Dendritic cell treated with granulocyte-macrophage colony-stimulating factor and Interleukin-4, amounts not matched to agents 40 ng/mL and 50 ng/mL, for 4 days (primary cell): Measurements from ENCODE around the gene HDAC8.
"Not testable (repeated sequence)": the region's sequence is repeated elsewhere in the genome, so short reads cannot be mapped to it uniquely, and the experiment has no call there.

Source experiments
- H3K27ac Mint-ChIP-seq: one replicate; pipeline ENCODE4 v1.8.0; 2022; ENCODE audit warnings: mild to moderate bottlenecking, mixed read lengths
- H3K27me3 Mint-ChIP-seq: one replicate; pipeline ENCODE4 v1.8.0; 2022; ENCODE audit warnings: mild to moderate bottlenecking, mixed read lengths
- H3K36me3 Mint-ChIP-seq: one replicate; pipeline ENCODE4 v1.8.0; 2022; ENCODE audit warnings: low read depth, mixed read lengths
- H3K4me1 Mint-ChIP-seq: one replicate; pipeline ENCODE4 v1.8.0; 2022; ENCODE audit warnings: low read depth, mixed read lengths
- H3K4me3 Mint-ChIP-seq: one replicate; pipeline ENCODE4 v1.8.0; 2022; ENCODE audit warnings: mild to moderate bottlenecking, moderate library complexity, mixed read lengths
- H3K9me3 Mint-ChIP-seq: one replicate; pipeline ENCODE4 v1.8.0; 2022; ENCODE audit warnings: mixed read lengths
- intact Hi-C: fragments of 100-400 bp; cut with micrococcal nuclease; formaldehyde crosslinking; loops from one replicate; pipeline ENCODE4 v1.15.0; 2022

The HDAC8 gene

GRCh38 chrX:72566448-72566847 lies 6.2 kb downstream of the HDAC8 start:
- intact Hi-C loops: no loop called here

GRCh38 chrX:72559655-72560054 lies 13.0 kb downstream of the HDAC8 start:
- H3K36me3 Mint-ChIP-seq: peaks cover 42% of the 10 kb centered on the region
- H3K9me3 Mint-ChIP-seq, H3K4me3 Mint-ChIP-seq, H3K27ac Mint-ChIP-seq, H3K4me1 Mint-ChIP-seq, intact Hi-C loops, H3K27me3 Mint-ChIP-seq: not testable (repeated sequence)

More at GRCh38 chrX:72566448-72566847, 6.2 kb downstream of the HDAC8 start:
- Mint-ChIP-seq H3K27me3 (no peaks in the 10 kb centered on the region), H3K36me3 (peaks cover 50% of the 10 kb centered on the region), H3K4me1 (no peaks in the 10 kb centered on the region), H3K9me3 (no peaks in the 10 kb centered on the region), H3K4me3 (no peak overlapping the region), H3K27ac (no peak overlapping the region)

GRCh38 chrX:72554448-72555140 lies 18.0 kb downstream of the HDAC8 start:
- H3K9me3 Mint-ChIP-seq: no peaks in the 10 kb centered on the region
- no peak overlapping the region for H3K27ac Mint-ChIP-seq
- H3K4me1 Mint-ChIP-seq: peaks cover 9% of the 10 kb centered on the region
- intact Hi-C loops: no loop called here
- H3K27me3 Mint-ChIP-seq: no peaks in the 10 kb centered on the region
- peaks cover 30% of the 10 kb centered on the region for H3K36me3 Mint-ChIP-seq
- no peak overlapping the region for H3K4me3 Mint-ChIP-seq

- H3K4me3 Mint-ChIP-seq, intact Hi-C loops, H3K27ac Mint-ChIP-seq, H3K9me3 Mint-ChIP-seq, H3K4me1 Mint-ChIP-seq, H3K27me3 Mint-ChIP-seq: not testable (repeated sequence)
- H3K36me3 Mint-ChIP-seq: peaks cover 25% of the 10 kb centered on the region
Measured at GRCh38 chrX:72552443-72552842, 20.2 kb downstream of the HDAC8 start.

- Mint-ChIP-seq H3K27ac (no peak overlapping the region), H3K36me3 (peaks cover 42% of the 10 kb centered on the region), H3K4me1 (peaks cover 15% of the 10 kb centered on the region)
Measured at GRCh38 chrX:72545990-72546389, 26.7 kb downstream of the HDAC8 start.

GRCh38 chrX:72540318-72540717 lies 32.3 kb downstream of the HDAC8 start:
- no peak overlapping the region for H3K4me3 Mint-ChIP-seq
- intact Hi-C loops: loop anchor here (5.0 kb wide), 1 partner anchor 243 kb away; no protein-coding TSS in a partner anchor
- H3K27me3 Mint-ChIP-seq: no peaks in the 10 kb centered on the region
- H3K9me3 Mint-ChIP-seq: no peaks in the 10 kb centered on the region
- H3K27ac Mint-ChIP-seq: no peak overlapping the region
- H3K36me3 Mint-ChIP-seq: peaks cover 36% of the 10 kb centered on the region
- no peaks in the 10 kb centered on the region for H3K4me1 Mint-ChIP-seq

More at GRCh38 chrX:72545990-72546389, 26.7 kb downstream of the HDAC8 start:
- H3K9me3 Mint-ChIP-seq: no peaks in the 10 kb centered on the region
- intact Hi-C loops: no loop called here
- H3K4me3 Mint-ChIP-seq: no peak overlapping the region
- no peaks in the 10 kb centered on the region for H3K27me3 Mint-ChIP-seq

GRCh38 chrX:72539822-72540221 lies 32.8 kb downstream of the HDAC8 start:
- peaks cover 33% of the 10 kb centered on the region for H3K36me3 Mint-ChIP-seq
- H3K27me3 Mint-ChIP-seq: no peaks in the 10 kb centered on the region
- H3K9me3 Mint-ChIP-seq: no peaks in the 10 kb centered on the region
- intact Hi-C loops: loop anchor here (5.0 kb wide), 1 partner anchor 243 kb away; no protein-coding TSS in a partner anchor
- H3K27ac Mint-ChIP-seq: no peak overlapping the region
- H3K4me3 Mint-ChIP-seq: no peak overlapping the region
- H3K4me1 Mint-ChIP-seq: no peaks in the 10 kb centered on the region

- H3K4me3 Mint-ChIP-seq: no peak overlapping the region
- H3K9me3 Mint-ChIP-seq: no peaks in the 10 kb centered on the region
- no peaks in the 10 kb centered on the region for H3K27me3 Mint-ChIP-seq
- no peaks in the 10 kb centered on the region for H3K4me1 Mint-ChIP-seq
- H3K36me3 Mint-ChIP-seq: peaks cover 12% of the 10 kb centered on the region
- no peak overlapping the region for H3K27ac Mint-ChIP-seq
- intact Hi-C loops: no loop called here
Measured at GRCh38 chrX:72536542-72536941, 36.1 kb downstream of the HDAC8 start.

- no peak overlapping the region for H3K27ac Mint-ChIP-seq
- H3K9me3 Mint-ChIP-seq: no peaks in the 10 kb centered on the region
- peaks cover 11% of the 10 kb centered on the region for H3K4me1 Mint-ChIP-seq
- H3K36me3 Mint-ChIP-seq: peaks cover 7% of the 10 kb centered on the region
- H3K4me3 Mint-ChIP-seq: no peak overlapping the region
- intact Hi-C loops: no loop called here
- H3K27me3 Mint-ChIP-seq: no peaks in the 10 kb centered on the region
Measured at GRCh38 chrX:72532366-72532765, 40.3 kb downstream of the HDAC8 start.

GRCh38 chrX:72526534-72527508 lies 45.8 kb downstream of the HDAC8 start:
- Mint-ChIP-seq H3K36me3 (peaks cover 7% of the 10 kb centered on the region), H3K27ac (no peak overlapping the region), H3K9me3 (no peaks in the 10 kb centered on the region), H3K4me3 (no peak overlapping the region), H3K27me3 (no peaks in the 10 kb centered on the region), H3K4me1 (peaks cover 26% of the 10 kb centered on the region)
- intact Hi-C loops: no loop called here

GRCh38 chrX:72498782-72499181 lies 73.9 kb downstream of the HDAC8 start:
- no peak overlapping the region for H3K4me3 Mint-ChIP-seq
- peaks cover 14% of the 10 kb centered on the region for H3K36me3 Mint-ChIP-seq
- no peaks in the 10 kb centered on the region for H3K9me3 Mint-ChIP-seq

GRCh38 chrX:72495046-72495445 lies 77.6 kb downstream of the HDAC8 start:
- H3K27me3 Mint-ChIP-seq: no peaks in the 10 kb centered on the region
- intact Hi-C loops: no loop called here
- no peaks in the 10 kb centered on the region for H3K9me3 Mint-ChIP-seq
- H3K4me3 Mint-ChIP-seq: no peak overlapping the region
- peaks cover 12% of the 10 kb centered on the region for H3K4me1 Mint-ChIP-seq
- no peak overlapping the region for H3K27ac Mint-ChIP-seq
- H3K36me3 Mint-ChIP-seq: peaks cover 36% of the 10 kb centered on the region

More at GRCh38 chrX:72498782-72499181, 73.9 kb downstream of the HDAC8 start:
- H3K4me1 Mint-ChIP-seq: no peaks in the 10 kb centered on the region
- H3K27me3 Mint-ChIP-seq: no peaks in the 10 kb centered on the region
- intact Hi-C loops: no loop called here
- no peak overlapping the region for H3K27ac Mint-ChIP-seq

- H3K4me3 Mint-ChIP-seq: no peak overlapping the region
Measured at GRCh38 chrX:72492499-72492898, 80.1 kb downstream of the HDAC8 start.

GRCh38 chrX:72490221-72490620 lies 82.4 kb downstream of the HDAC8 start:
- peaks cover 12% of the 10 kb centered on the region for H3K4me1 Mint-ChIP-seq
- H3K27ac Mint-ChIP-seq, H3K9me3 Mint-ChIP-seq, intact Hi-C loops, H3K4me3 Mint-ChIP-seq, H3K27me3 Mint-ChIP-seq: not testable (repeated sequence)
- peaks cover 63% of the 10 kb centered on the region for H3K36me3 Mint-ChIP-seq

More at GRCh38 chrX:72492499-72492898, 80.1 kb downstream of the HDAC8 start:
- no peak overlapping the region for H3K27ac Mint-ChIP-seq
- intact Hi-C loops: no loop called here
- peaks cover 12% of the 10 kb centered on the region for H3K4me1 Mint-ChIP-seq
- H3K27me3 Mint-ChIP-seq: no peaks in the 10 kb centered on the region
- peaks cover 46% of the 10 kb centered on the region for H3K36me3 Mint-ChIP-seq
- no peaks in the 10 kb centered on the region for H3K9me3 Mint-ChIP-seq
